ENCODE data around the gene CFAP119.

DNA sequence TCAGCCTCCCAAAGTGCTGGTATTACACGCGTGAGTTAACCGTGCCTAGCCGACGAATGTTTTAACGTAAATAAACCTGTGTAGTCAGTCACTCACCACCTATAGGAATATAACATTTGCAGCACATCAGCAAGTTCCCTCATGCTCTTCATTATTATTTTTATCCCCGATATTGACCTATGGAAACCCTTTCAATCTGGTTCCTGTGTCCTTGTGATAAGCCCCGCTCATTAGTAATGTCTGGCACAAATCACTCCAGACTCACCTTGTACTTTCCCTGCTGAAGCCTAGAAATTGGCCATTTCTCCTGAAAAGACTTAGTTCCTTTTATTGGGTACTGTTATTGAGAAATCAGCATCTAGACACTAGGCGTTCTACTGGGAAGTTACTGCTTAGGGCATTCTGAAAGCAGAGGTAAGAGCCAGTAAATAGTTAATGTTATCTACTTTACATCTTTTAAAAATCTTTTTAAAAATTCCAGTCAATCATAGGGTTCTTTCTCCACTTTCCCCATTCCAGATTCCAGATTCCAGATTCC, 15.2 kb downstream of the CFAP119 start:
- TF ChIP-seq, protein P1, sequence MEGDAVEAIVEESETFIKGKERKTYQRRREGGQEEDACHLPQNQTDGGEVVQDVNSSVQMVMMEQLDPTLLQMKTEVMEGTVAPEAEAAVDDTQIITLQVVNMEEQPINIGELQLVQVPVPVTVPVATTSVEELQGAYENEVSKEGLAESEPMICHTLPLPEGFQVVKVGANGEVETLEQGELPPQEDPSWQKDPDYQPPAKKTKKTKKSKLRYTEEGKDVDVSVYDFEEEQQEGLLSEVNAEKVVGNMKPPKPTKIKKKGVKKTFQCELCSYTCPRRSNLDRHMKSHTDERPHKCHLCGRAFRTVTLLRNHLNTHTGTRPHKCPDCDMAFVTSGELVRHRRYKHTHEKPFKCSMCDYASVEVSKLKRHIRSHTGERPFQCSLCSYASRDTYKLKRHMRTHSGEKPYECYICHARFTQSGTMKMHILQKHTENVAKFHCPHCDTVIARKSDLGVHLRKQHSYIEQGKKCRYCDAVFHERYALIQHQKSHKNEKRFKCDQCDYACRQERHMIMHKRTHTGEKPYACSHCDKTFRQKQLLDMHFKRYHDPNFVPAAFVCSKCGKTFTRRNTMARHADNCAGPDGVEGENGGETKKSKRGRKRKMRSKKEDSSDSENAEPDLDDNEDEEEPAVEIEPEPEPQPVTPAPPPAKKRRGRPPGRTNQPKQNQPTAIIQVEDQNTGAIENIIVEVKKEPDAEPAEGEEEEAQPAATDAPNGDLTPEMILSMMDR (IDR thresholded peaks at IDR 0.05) = no peak
- TF ChIP-seq POLR2A (IDR thresholded peaks at IDR 0.05) = no peak

Data from testis (tissue), 2 donors.